ENCODE measurements around the gene FAHD2A. TPM values are rescaled to one million over a fixed set of nuclear protein-coding genes. Genes with fewer than 3 reads are reported as not detected.

FAHD2A gene
- total RNA-seq, 1 experiment from 2014 or later, result 25.4 TPM

GRCh38 chr2:95374921-95375471 lies 27.5 kb upstream of the FAHD2A start:
- Histone ChIP-seq H3K36me3 (ENCODE audit: control insufficient read depth in 1 of 2, insufficient read depth in 2 of 2, low read length in 2 of 2) (no peaks in the 10 kb centered on the region), H3K9me3 (ENCODE audit: control insufficient read depth in 1 of 2, insufficient read depth in 1 of 2, low read depth in 1 of 2, low read length in 2 of 2) (no peaks in the 10 kb centered on the region), H3K79me2 (ENCODE audit: insufficient read depth, low read length) (no peaks in the 10 kb centered on the region), H4K20me1 (ENCODE audit: insufficient read depth) (no peaks in the 10 kb centered on the region), H3K4me3 (replicated peaks in 1 of 2; ENCODE audit: low read depth in 1 of 2, low read length in 2 of 2) (no peak overlapping the region), H3K4me1 (ENCODE audit: control insufficient read depth in 1 of 2, insufficient read depth in 2 of 2, low read length in 2 of 2) (peaks cover 0 to 3% of the 10 kb centered on the region in 2 experiments; a peak in 1 of 4 replicates), H3K4me2 (ENCODE audit: low read length) (no peak overlapping the region), H3K27me3 (ENCODE audit: insufficient read depth, low read length) (no peaks in the 10 kb centered on the region), H2AFZ (ENCODE audit: low read depth, low read length, poor library complexity, severe bottlenecking) (no peak overlapping the region), H3K27ac (ENCODE audit: low read depth, low read length) (no peak overlapping the region), H3K9me2 (ENCODE audit: insufficient read depth) (no peaks in the 10 kb centered on the region), H3K9ac (ENCODE audit: low read length) (no peak overlapping the region)
- CTCF ChIA-PET, result no interaction called here
- RAD21 ChIA-PET (ENCODE audit: low non-redundant PET in 1 of 2, low total read pairs in 2 of 2, uncharacterized antibody in 2 of 2, unreplicated experiment in 2 of 2), result no interaction called here
- intact Hi-C loops (cut with micrococcal nuclease), result no loop called here
- no peak for TF ChIP-seq EZH2 (IDR thresholded peaks at IDR 0.05)
- TF ChIP-seq POLR2AphosphoS5 (IDR thresholded peaks at IDR 0.05; ENCODE audit: low read depth, low read length), result no peak
- TF ChIP-seq, protein P1, sequence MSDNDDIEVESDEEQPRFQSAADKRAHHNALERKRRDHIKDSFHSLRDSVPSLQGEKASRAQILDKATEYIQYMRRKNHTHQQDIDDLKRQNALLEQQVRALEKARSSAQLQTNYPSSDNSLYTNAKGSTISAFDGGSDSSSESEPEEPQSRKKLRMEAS (IDR thresholded peaks at IDR 0.05), result no peak
- no peak for TF ChIP-seq ZNF274 (IDR thresholded peaks at IDR 0.05; ENCODE audit: low read depth, low read length)
- no peak for TF ChIP-seq YY1 (IDR thresholded peaks at IDR 0.05; ENCODE audit: extremely low read depth, insufficient replicate concordance, low read depth, low read length)
- no peak for TF ChIP-seq CBX3 (IDR thresholded peaks at IDR 0.05; ENCODE audit: low read depth)
- TF ChIP-seq, protein P2, sequence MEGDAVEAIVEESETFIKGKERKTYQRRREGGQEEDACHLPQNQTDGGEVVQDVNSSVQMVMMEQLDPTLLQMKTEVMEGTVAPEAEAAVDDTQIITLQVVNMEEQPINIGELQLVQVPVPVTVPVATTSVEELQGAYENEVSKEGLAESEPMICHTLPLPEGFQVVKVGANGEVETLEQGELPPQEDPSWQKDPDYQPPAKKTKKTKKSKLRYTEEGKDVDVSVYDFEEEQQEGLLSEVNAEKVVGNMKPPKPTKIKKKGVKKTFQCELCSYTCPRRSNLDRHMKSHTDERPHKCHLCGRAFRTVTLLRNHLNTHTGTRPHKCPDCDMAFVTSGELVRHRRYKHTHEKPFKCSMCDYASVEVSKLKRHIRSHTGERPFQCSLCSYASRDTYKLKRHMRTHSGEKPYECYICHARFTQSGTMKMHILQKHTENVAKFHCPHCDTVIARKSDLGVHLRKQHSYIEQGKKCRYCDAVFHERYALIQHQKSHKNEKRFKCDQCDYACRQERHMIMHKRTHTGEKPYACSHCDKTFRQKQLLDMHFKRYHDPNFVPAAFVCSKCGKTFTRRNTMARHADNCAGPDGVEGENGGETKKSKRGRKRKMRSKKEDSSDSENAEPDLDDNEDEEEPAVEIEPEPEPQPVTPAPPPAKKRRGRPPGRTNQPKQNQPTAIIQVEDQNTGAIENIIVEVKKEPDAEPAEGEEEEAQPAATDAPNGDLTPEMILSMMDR (IDR thresholded peaks at IDR 0.05 in 2 of 3, conservative IDR thresholded peaks at IDR 0.05 in 1 of 3; ENCODE audit: borderline replicate concordance in 1 of 3, insufficient read depth in 1 of 3, low read depth in 2 of 3, low read length in 2 of 3), result no peak
- TF ChIP-seq ELF1 (IDR thresholded peaks at IDR 0.05; ENCODE audit: borderline replicate concordance, low read depth), result no peak
- no peak for TF ChIP-seq CEBPB (IDR thresholded peaks at IDR 0.05; ENCODE audit: low read depth)
- TF ChIP-seq, protein P3, sequence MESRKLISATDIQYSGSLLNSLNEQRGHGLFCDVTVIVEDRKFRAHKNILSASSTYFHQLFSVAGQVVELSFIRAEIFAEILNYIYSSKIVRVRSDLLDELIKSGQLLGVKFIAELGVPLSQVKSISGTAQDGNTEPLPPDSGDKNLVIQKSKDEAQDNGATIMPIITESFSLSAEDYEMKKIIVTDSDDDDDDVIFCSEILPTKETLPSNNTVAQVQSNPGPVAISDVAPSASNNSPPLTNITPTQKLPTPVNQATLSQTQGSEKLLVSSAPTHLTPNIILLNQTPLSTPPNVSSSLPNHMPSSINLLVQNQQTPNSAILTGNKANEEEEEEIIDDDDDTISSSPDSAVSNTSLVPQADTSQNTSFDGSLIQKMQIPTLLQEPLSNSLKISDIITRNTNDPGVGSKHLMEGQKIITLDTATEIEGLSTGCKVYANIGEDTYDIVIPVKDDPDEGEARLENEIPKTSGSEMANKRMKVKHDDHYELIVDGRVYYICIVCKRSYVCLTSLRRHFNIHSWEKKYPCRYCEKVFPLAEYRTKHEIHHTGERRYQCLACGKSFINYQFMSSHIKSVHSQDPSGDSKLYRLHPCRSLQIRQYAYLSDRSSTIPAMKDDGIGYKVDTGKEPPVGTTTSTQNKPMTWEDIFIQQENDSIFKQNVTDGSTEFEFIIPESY (IDR thresholded peaks at IDR 0.05; ENCODE audit: extremely low read depth, insufficient replicate concordance, low read length), result no peak
- TF ChIP-seq, protein P4, sequence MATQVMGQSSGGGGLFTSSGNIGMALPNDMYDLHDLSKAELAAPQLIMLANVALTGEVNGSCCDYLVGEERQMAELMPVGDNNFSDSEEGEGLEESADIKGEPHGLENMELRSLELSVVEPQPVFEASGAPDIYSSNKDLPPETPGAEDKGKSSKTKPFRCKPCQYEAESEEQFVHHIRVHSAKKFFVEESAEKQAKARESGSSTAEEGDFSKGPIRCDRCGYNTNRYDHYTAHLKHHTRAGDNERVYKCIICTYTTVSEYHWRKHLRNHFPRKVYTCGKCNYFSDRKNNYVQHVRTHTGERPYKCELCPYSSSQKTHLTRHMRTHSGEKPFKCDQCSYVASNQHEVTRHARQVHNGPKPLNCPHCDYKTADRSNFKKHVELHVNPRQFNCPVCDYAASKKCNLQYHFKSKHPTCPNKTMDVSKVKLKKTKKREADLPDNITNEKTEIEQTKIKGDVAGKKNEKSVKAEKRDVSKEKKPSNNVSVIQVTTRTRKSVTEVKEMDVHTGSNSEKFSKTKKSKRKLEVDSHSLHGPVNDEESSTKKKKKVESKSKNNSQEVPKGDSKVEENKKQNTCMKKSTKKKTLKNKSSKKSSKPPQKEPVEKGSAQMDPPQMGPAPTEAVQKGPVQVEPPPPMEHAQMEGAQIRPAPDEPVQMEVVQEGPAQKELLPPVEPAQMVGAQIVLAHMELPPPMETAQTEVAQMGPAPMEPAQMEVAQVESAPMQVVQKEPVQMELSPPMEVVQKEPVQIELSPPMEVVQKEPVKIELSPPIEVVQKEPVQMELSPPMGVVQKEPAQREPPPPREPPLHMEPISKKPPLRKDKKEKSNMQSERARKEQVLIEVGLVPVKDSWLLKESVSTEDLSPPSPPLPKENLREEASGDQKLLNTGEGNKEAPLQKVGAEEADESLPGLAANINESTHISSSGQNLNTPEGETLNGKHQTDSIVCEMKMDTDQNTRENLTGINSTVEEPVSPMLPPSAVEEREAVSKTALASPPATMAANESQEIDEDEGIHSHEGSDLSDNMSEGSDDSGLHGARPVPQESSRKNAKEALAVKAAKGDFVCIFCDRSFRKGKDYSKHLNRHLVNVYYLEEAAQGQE (IDR thresholded peaks at IDR 0.05; ENCODE audit: low read depth), result no peak
- no peak for TF ChIP-seq RAD21 (IDR thresholded peaks at IDR 0.05; ENCODE audit: low read depth)
- TF ChIP-seq ATF3 (IDR thresholded peaks at IDR 0.05), result no peak
- TF ChIP-seq JUND (IDR thresholded peaks at IDR 0.05), result no peak
- TF ChIP-seq SIN3A (IDR thresholded peaks at IDR 0.05; ENCODE audit: low read depth), result no peak
- TF ChIP-seq FOSL1 (IDR thresholded peaks at IDR 0.05; ENCODE audit: low read depth), result no peak
- ATAC-seq, result no peak
- BruUV-seq (replicated peaks), result no TSS peak
- no peak for DNase-seq (ENCODE audit: low read depth, low spot score)
- POLR2A ChIA-PET, result no interaction called here

Measured in HCT116 (cell line).